ENCODE measurements around the gene TUT1. TPM values are rescaled to one million over a fixed set of nuclear protein-coding genes. Genes with fewer than 3 reads are reported as not detected.
A peak's percentile ranks its signal among the peaks of the same experiment; 100 is the strongest.

The TUT1 gene
- total and polyA plus RNA-seq, 9 donors: 5.9 to 27.3 (median 18.3) TPM

- peak in 1 of 5 donors; percentile 39 for DNase-seq
- intact Hi-C loops (cut with DNase I): loop anchor here in 2 of 4 donors (2.0 to 5.0 kb wide), 3 partner anchors 113 to 148 kb away; no protein-coding TSS in a partner anchor
- peak overlapping the region; percentile 81 to 94 for H3K27ac ChIP-seq
- peak overlapping the region; percentile 99 for H3K4me3 ChIP-seq
- 1 to 4% (median 3%) methylated on average over 21 to 32 of the region's 32 CpGs for WGBS, 3 donors
- TF ChIP-seq EP300 (IDR thresholded peaks at IDR 0.05) (no peak), POLR2A (IDR thresholded peaks at IDR 0.05) (no peak)
- no peaks in the 10 kb centered on the region for H3K27me3 ChIP-seq
- peaks cover 37% of the 10 kb centered on the region for H3K4me1 ChIP-seq (ENCODE audit: insufficient read depth)
- H3K9me3 ChIP-seq: no peaks in the 10 kb centered on the region
- no peaks in the 10 kb centered on the region for H3K36me3 ChIP-seq
These were observed 46.5 kb downstream of the TUT1 start for GRCh38 chr11:62544581-62545436.

- DNase-seq: peak in 1 of 5 donors; percentile 52
- Histone ChIP-seq H3K36me3 (no peaks in the 10 kb centered on the region), H3K27me3 (no peaks in the 10 kb centered on the region), H3K4me3 (peak overlapping the region; percentile 99), H3K4me1 (ENCODE audit: insufficient read depth) (peaks cover 40% of the 10 kb centered on the region), H3K27ac (peak overlapping the region; percentile 68 to 94), H3K9me3 (no peaks in the 10 kb centered on the region)
- intact Hi-C loops (cut with DNase I): loop anchor here (2.0 to 5.0 kb wide), 4 partner anchors 112 to 147 kb away; no protein-coding TSS in a partner anchor
- TF ChIP-seq POLR2A (IDR thresholded peaks at IDR 0.05) (no peak), EP300 (IDR thresholded peaks at IDR 0.05) (no peak), CTCF (IDR thresholded peaks at IDR 0.05) (no peak)
- whole genome bisulfite sequencing, 3 donors: 12 to 34% (median 18%) methylated on average over 22 of the region's 22 CpGs
These were observed 47.5 kb downstream of the TUT1 start for GRCh38 chr11:62543680-62544444.

- TF ChIP-seq POLR2A (IDR thresholded peaks at IDR 0.05) (no peak), EP300 (IDR thresholded peaks at IDR 0.05) (no peak), CTCF (IDR thresholded peaks at IDR 0.05) (peak; percentile 96 to 98 (median 98))
- H3K9me3 ChIP-seq: no peaks in the 10 kb centered on the region
- H3K4me1 ChIP-seq (ENCODE audit: insufficient read depth): peaks cover 47% of the 10 kb centered on the region
- H3K27me3 ChIP-seq: no peaks in the 10 kb centered on the region
- H3K27ac ChIP-seq: peak overlapping the region; percentile 68 to 94
- 11 to 15% (median 12%) methylated on average over 13 to 30 of the region's 30 CpGs for WGBS, 3 donors
- peak overlapping the region; percentile 99 for H3K4me3 ChIP-seq
- intact Hi-C loops (cut with DNase I): loop anchor here (2.0 to 5.0 kb wide), 3 partner anchors 111 to 146 kb away; no protein-coding TSS in a partner anchor
- peak; percentile 75 to 86 (median 84) for DNase-seq
- no peaks in the 10 kb centered on the region for H3K36me3 ChIP-seq
These were observed 48.4 kb downstream of the TUT1 start for GRCh38 chr11:62542750-62543567.

DNA sequence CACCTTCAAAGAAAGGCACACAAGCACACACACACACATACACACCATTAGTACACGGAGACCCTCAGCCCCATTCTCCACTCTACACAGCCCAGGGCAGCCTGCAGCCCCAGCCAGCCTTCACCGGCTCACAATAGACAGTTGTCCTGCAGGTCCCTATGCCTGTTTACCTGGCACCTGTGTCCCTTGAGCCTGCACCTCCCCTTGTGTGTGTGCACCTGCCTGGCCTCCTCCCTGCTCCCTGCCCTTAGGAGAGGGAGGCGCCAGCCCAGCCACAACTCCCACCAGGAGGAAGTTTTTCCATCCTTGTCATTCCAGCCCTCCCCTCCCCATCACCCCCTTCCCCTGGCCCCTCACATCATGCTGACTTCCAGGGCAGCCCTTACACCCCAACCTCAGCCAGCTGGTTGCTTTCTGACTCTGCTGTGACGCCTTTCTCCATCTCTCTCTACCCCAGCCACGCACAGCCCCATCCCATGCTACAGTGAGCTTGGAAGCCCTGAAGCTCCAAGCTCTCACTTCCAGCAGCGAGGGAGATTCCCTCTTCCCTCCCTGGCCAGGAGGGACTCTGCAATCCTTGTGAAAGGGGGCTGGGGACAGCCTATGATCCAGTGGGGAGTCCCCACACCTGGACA, 49.1 kb downstream of the TUT1 start:
- WGBS, 3 donors: 33 to 48% (median 47%) methylated on average over 6 of the region's 6 CpGs
- H3K4me3 ChIP-seq: peak overlapping the region; percentile 99
- intact Hi-C loops (cut with DNase I): loop anchor here (2.0 to 5.0 kb wide), 3 partner anchors 110 to 145 kb away; no protein-coding TSS in a partner anchor
- H3K36me3 ChIP-seq: no peaks in the 10 kb centered on the region
- no peaks in the 10 kb centered on the region for H3K9me3 ChIP-seq
- H3K27me3 ChIP-seq: no peaks in the 10 kb centered on the region
- TF ChIP-seq CTCF (IDR thresholded peaks at IDR 0.05) (no peak), EP300 (IDR thresholded peaks at IDR 0.05) (no peak), POLR2A (IDR thresholded peaks at IDR 0.05) (no peak)
- peak overlapping the region; percentile 68 to 94 for H3K27ac ChIP-seq
- no peak for DNase-seq
- H3K4me1 ChIP-seq (ENCODE audit: insufficient read depth): peaks cover 46% of the 10 kb centered on the region
